ENCODE results near the gene PDE4C.

Gene PDE4C

DNA sequence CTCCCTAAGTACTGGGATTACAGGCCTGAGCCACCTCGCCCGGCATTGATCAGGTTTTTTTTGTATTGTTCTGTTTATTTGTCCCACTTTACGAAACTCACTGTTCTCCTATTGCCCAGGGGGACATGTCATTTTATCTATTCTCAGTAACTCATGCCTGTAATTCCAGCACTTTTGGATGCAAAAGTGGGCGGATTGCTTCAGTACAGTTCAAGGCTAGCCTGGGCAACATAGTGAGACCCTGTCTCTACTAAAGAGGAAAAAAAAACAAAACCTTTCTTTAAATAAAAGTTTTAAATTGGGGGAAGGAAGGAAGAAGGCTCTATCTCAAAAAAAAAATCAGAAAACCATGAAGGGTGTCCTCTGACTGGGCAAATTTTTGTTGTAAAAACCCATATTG is 36.0 kb downstream of the PDE4C start:
- POLR2A ChIA-PET: no interaction called here
- no peak for DNase-seq (ENCODE audit: low read depth, low spot score)
- no peak overlapping the region for H3K4me3 ChIP-seq (ENCODE audit: low read depth, low read length)
- TF ChIP-seq, protein P1, sequence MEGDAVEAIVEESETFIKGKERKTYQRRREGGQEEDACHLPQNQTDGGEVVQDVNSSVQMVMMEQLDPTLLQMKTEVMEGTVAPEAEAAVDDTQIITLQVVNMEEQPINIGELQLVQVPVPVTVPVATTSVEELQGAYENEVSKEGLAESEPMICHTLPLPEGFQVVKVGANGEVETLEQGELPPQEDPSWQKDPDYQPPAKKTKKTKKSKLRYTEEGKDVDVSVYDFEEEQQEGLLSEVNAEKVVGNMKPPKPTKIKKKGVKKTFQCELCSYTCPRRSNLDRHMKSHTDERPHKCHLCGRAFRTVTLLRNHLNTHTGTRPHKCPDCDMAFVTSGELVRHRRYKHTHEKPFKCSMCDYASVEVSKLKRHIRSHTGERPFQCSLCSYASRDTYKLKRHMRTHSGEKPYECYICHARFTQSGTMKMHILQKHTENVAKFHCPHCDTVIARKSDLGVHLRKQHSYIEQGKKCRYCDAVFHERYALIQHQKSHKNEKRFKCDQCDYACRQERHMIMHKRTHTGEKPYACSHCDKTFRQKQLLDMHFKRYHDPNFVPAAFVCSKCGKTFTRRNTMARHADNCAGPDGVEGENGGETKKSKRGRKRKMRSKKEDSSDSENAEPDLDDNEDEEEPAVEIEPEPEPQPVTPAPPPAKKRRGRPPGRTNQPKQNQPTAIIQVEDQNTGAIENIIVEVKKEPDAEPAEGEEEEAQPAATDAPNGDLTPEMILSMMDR (IDR thresholded peaks at IDR 0.05; ENCODE audit: insufficient read depth, low read length, missing control alignments): no peak
- CTCF ChIA-PET: interaction anchor here (0.7 to 4.4 kb wide), 3 partner anchors 62 to 135 kb away, joined by 3 to 123 read pairs (median 17); a partner anchor contains a TSS

DNA sequence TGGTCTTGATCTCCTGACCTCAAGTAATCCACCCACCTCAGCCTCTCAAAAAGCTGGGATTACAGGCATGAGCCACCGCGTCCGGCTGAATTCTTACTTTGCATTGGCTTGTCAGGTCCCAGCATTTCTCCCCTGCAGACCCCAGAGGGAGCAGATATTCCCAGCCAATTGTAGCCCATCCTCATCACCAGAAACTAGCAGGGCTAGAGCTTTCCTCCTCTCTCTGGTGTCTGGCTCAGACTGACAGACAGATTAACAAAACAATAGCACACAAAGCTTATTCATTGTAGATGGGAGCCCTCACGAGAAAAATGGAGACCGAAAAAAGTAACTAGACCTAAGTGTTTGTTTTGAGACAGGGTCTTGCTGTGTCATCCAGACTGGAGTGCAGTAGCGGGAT is 40.7 kb downstream of the PDE4C start:
- TF ChIP-seq, protein P1 (IDR thresholded peaks at IDR 0.05; ENCODE audit: insufficient read depth, low read length, missing control alignments): no peak
- ChIA-PET CTCF (interaction anchor here (0.8 to 3.5 kb wide), 6 partner anchors 17 to 72 kb away, joined by 3 to 17 read pairs (median 5); no protein-coding TSS in a partner anchor), POLR2A (no interaction called here)
- no peak overlapping the region for H3K4me3 ChIP-seq (ENCODE audit: low read depth, low read length)
- no peak for DNase-seq (ENCODE audit: low read depth, low spot score)

DNA sequence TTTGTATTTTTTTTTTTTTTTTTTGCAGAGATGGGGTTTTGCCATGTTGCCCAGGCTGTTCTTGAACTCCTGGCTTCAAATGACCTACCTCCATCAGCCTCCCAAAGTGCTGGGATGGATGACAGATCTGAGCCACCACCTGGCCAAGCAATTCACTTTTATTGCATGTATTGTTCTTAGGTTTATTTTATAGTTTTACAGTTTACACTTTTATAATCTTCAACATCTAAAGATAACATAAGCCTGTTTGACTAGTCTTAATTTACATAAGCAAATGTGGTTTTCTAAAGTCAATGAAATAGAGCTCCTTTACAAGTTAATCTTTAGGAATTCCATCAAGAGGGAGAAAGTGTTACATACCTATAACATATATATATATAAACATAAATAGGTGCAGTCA is 42.7 kb downstream of the PDE4C start:
- ChIA-PET POLR2A (no interaction called here), CTCF (interaction anchor here (0.7 to 3.5 kb wide), 5 partner anchors 8 to 70 kb away, joined by 3 to 19 read pairs (median 15); no protein-coding TSS in a partner anchor)
- no peak overlapping the region for H3K4me3 ChIP-seq (ENCODE audit: low read depth, low read length)
- DNase-seq (ENCODE audit: low read depth, low spot score): no peak
- TF ChIP-seq, protein P1 (IDR thresholded peaks at IDR 0.05; ENCODE audit: insufficient read depth, low read length, missing control alignments): no peak

DNA sequence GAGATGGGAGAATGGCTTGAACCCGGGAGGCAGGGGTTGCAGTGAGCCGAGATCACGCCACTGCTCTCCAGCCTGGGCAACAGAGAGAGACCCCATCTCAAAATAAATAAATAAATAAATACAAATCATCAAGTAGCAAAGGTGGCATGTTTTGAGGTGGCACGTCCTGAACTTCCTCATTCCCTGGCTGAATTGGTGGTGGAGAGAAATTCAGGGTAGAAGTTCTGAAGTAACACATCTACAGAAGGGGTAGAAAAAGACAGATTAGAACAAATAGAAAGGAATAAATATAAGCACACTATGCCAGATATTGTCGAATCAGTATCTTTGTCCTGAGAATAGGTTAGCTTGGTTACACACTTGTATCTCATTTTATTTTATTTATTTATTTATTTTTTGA is 46.3 kb downstream of the PDE4C start:
- POLR2A ChIA-PET: no interaction called here
- H3K4me3 ChIP-seq (ENCODE audit: low read depth, low read length): no peak overlapping the region
- CTCF ChIA-PET: interaction anchor here (0.6 kb wide), 2 partner anchors 78 to 341 kb away, joined by 3 to 4 read pairs; no protein-coding TSS in a partner anchor
- TF ChIP-seq, protein P1 (IDR thresholded peaks at IDR 0.05; ENCODE audit: insufficient read depth, low read length, missing control alignments): no peak
- DNase-seq (ENCODE audit: low read depth, low spot score): no peak

DNA sequence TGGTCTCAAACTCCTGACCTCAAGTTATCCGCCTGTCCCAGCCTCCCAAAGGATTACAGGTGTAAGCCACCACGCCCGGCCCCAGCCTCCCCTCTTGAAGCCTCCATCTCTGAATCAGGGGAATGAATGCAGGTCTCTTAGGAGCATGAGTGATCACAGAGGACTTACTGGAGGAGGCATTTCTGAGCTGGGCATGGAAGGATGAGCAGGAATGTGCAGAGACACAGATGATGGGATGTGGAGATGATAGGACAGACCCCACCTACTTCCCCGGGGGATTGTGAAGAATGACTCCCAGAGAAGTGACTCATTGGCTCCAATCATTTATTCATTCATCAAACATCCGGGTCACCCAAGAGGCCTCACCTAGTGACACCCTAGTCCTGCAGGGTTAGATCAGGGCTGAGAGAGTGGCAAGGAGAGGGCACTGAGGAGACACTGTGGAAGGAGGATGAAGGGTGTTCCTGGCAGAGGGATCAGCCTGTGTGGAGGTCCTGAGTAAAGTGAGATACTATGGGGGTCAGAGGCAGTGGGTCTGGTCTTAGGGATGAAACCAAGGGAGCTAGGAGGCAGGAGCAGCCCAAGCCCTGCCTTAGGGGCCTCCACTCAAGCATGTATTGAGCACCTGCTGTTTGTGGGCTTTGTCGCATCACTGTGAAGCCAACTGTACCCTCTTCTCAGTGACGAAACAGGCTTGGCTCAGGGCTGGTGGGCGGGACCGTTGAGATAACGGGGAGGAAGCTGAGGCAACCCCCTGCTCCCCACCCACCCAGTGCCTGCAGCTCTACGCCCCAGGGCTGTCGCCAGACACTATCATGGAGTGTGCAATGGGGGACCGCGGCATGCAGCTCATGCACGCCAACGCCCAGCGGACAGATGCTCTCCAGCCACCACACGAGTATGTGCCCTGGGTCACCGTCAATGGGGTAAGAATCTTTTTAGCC is 49.6 kb downstream of the PDE4C start:
- TF ChIP-seq, protein P1 (IDR thresholded peaks at IDR 0.05; ENCODE audit: insufficient read depth, low read length, missing control alignments): no peak
- POLR2A ChIA-PET: no interaction called here
- CTCF ChIA-PET: interaction anchor here (0.8 to 4.9 kb wide), 9 partner anchors 8 to 152 kb away, joined by 3 to 32 read pairs (median 4); partner anchors contain the start of gene RAB3A
- no peak overlapping the region for H3K4me3 ChIP-seq (ENCODE audit: low read depth, low read length)
- DNase-seq (ENCODE audit: low read depth, low spot score): no peak

DNA sequence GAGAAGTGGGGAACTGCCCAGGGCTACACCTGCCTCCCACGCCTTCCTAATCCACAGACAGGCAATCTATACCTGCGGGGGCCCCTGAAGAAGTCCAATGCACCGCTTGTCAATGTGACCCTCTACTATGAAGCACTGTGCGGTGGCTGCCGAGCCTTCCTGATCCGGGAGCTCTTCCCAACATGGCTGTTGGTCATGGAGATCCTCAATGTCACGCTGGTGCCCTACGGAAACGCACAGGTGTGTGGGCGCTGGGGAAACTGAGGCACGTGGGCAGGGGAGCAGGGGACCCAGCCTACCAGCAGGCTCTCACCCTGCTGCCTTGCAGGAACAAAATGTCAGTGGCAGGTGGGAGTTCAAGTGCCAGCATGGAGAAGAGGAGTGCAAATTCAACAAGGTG is 51.3 kb downstream of the PDE4C start:
- ChIA-PET CTCF (interaction anchor here (1.1 to 4.9 kb wide), 5 partner anchors 11 to 79 kb away, joined by 4 to 32 read pairs (median 4); partner anchors contain the start of gene MPV17L2), POLR2A (no interaction called here)
- H3K4me3 ChIP-seq (ENCODE audit: low read depth, low read length): no peak overlapping the region
- TF ChIP-seq, protein P1 (IDR thresholded peaks at IDR 0.05; ENCODE audit: insufficient read depth, low read length, missing control alignments): no peak
- no peak for DNase-seq (ENCODE audit: low read depth, low spot score)
